ENCODE results near the gene MAP1LC3A. TPM values are rescaled to one million over a fixed set of nuclear protein-coding genes. Genes with fewer than 3 reads are reported as not detected.

Gene MAP1LC3A
- total RNA-seq, 1 experiment from 2014 or later = not detected

- intact Hi-C loops (cut with micrococcal nuclease; ENCODE audit: unreplicated experiment) = loop anchor here (5.0 kb wide), 1 partner anchor 263 kb away; no protein-coding TSS in a partner anchor
- Histone ChIP-seq H4K20me1 (ENCODE audit: insufficient read depth) (no peaks in the 10 kb centered on the region), H3K27me3 (ENCODE audit: insufficient read depth, low read depth) (no peaks in the 10 kb centered on the region), H3K4me3 (no peak overlapping the region), H3K27ac (no peak overlapping the region), H3K9me2 (ENCODE audit: insufficient read depth) (no peaks in the 10 kb centered on the region), H3F3A (ENCODE audit: insufficient read depth, low read depth) (peaks cover 9% of the 10 kb centered on the region; the same call in 1 of the 2 replicates), H3K4me2 (no peak overlapping the region), H3K36me3 (ENCODE audit: low read depth) (no peaks in the 10 kb centered on the region), H3K79me2 (ENCODE audit: low read depth) (no peaks in the 10 kb centered on the region), H2AFZ (no peak overlapping the region), H3K9me3 (ENCODE audit: insufficient read depth, low read depth) (no peaks in the 10 kb centered on the region), H3K4me1 (replicated peaks; ENCODE audit: insufficient read depth) (peaks cover 18% of the 10 kb centered on the region)
- no peak for DNase-seq
- BruUV-seq (replicated peaks) = no TSS peak
- ChIA-PET POLR2A (ENCODE audit: unreplicated experiment) (no interaction called here), CTCF (no interaction called here)
- TF ChIP-seq CTCF (conservative IDR thresholded peaks at IDR 0.05) = no peak
- TF ChIP-seq EZH2 (IDR thresholded peaks at IDR 0.05; ENCODE audit: low read depth) = no peak
Measured at GRCh38 chr20:34575271-34575670, 16.8 kb downstream of the MAP1LC3A start.

GRCh38 chr20:34575756-34576155 is 17.2 kb downstream of the MAP1LC3A start:
- no peaks in the 10 kb centered on the region for H3K79me2 ChIP-seq (ENCODE audit: low read depth)
- no peak for DNase-seq
- H3K9me3 ChIP-seq (ENCODE audit: insufficient read depth, low read depth) = no peaks in the 10 kb centered on the region
- POLR2A ChIA-PET (ENCODE audit: unreplicated experiment) = no interaction called here
- peaks cover 22% of the 10 kb centered on the region for H3K4me1 ChIP-seq (replicated peaks; ENCODE audit: insufficient read depth)
- H3F3A ChIP-seq (ENCODE audit: insufficient read depth, low read depth) = peaks cover 9% of the 10 kb centered on the region; the same call in 1 of the 2 replicates
- H3K9me2 ChIP-seq (ENCODE audit: insufficient read depth) = no peaks in the 10 kb centered on the region
- CTCF ChIA-PET = no interaction called here
- no peak overlapping the region for H2AFZ ChIP-seq
- H3K4me2 ChIP-seq = no peak overlapping the region
- BruUV-seq (replicated peaks) = no TSS peak
- no peak overlapping the region for H3K27ac ChIP-seq
- H3K4me3 ChIP-seq = no peak overlapping the region
- no peaks in the 10 kb centered on the region for H3K27me3 ChIP-seq (ENCODE audit: insufficient read depth, low read depth)
- no peaks in the 10 kb centered on the region for H4K20me1 ChIP-seq (ENCODE audit: insufficient read depth)
- H3K36me3 ChIP-seq (ENCODE audit: low read depth) = no peaks in the 10 kb centered on the region
- intact Hi-C loops (cut with micrococcal nuclease; ENCODE audit: unreplicated experiment) = loop anchor here (5.0 kb wide), 1 partner anchor 263 kb away; no protein-coding TSS in a partner anchor
- TF ChIP-seq EZH2 (IDR thresholded peaks at IDR 0.05; ENCODE audit: low read depth) (no peak), CTCF (conservative IDR thresholded peaks at IDR 0.05) (no peak)

DNA sequence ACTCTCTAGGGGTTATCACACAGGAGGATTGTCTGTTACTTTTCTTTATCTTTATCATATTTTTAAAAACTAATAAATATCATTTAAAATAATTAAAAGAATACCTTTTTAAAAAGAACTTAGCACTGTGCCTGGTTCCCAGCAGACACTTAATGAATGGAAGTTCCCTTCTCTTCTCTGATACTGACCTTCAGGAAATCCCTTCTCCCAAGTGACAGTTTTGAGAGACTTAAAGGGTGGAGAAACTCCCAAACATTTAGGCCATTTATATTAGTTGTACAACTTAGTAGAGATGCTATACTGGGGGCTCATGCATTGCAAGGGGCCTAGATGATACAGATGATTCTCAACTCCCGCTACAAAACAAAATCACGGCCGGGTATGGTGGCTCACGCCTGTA is 18.5 kb downstream of the MAP1LC3A start:
- Histone ChIP-seq H3K4me1 (replicated peaks; ENCODE audit: insufficient read depth) (peaks cover 22% of the 10 kb centered on the region), H3K79me2 (ENCODE audit: low read depth) (no peaks in the 10 kb centered on the region), H3K9me2 (ENCODE audit: insufficient read depth) (no peaks in the 10 kb centered on the region), H3K36me3 (ENCODE audit: low read depth) (no peaks in the 10 kb centered on the region), H3F3A (ENCODE audit: insufficient read depth, low read depth) (peaks cover 9% of the 10 kb centered on the region; the same call in 1 of the 2 replicates), H3K4me3 (no peak overlapping the region), H4K20me1 (ENCODE audit: insufficient read depth) (no peaks in the 10 kb centered on the region), H3K4me2 (no peak overlapping the region), H3K27me3 (ENCODE audit: insufficient read depth, low read depth) (no peaks in the 10 kb centered on the region), H2AFZ (no peak overlapping the region), H3K27ac (no peak overlapping the region), H3K9me3 (ENCODE audit: insufficient read depth, low read depth) (no peaks in the 10 kb centered on the region)
- TF ChIP-seq EZH2 (IDR thresholded peaks at IDR 0.05; ENCODE audit: low read depth) (no peak), CTCF (conservative IDR thresholded peaks at IDR 0.05) (no peak)
- no peak for DNase-seq
- POLR2A ChIA-PET (ENCODE audit: unreplicated experiment) = no interaction called here
- no TSS peak for BruUV-seq (replicated peaks)
- CTCF ChIA-PET = no interaction called here
- intact Hi-C loops (cut with micrococcal nuclease; ENCODE audit: unreplicated experiment) = loop anchor here (5.0 kb wide), 1 partner anchor 265 kb away; no protein-coding TSS in a partner anchor

All from PC-9 (cell line).